MM.1S (cell line): ENCODE measurements around the gene DCTN1.

Experiments
- CTCF ChIP-seq: fragments of 300-600 bp; sonication (generic); IDR thresholded peaks from 2 replicates; pipeline ENCODE4 v1.5.1; 2016; ENCODE audit warnings: antibody characterized with exemption, low read length, mixed read lengths
- EZH2 ChIP-seq: fragments of 300-600 bp; sonication (generic); optimal IDR thresholded peaks from 2 replicates; pipeline ENCODE3; 2017; ENCODE audit warnings: low read depth, mild to moderate bottlenecking, antibody characterized with exemption, low read length, mixed read lengths

GRCh38 chr2:74424139-74424992 lies 44.3 kb upstream of the DCTN1 start:
- TF ChIP-seq CTCF (no peak), EZH2 (no peak)
